HAP-1 (cell line): ENCODE data around the gene CYLD.

ENCODE experiments used
- DNase-seq, 2 experiments: peaks; one replicate each; pipeline ENCODE4 v3.0.0-alpha.2; 2016 to 2020; ENCODE audit warnings: low spot score in 2 of 2
- H3K27me3 ChIP-seq: fragments of 250-450 bp; sonication (Bioruptor Pico); 2 replicates; pipeline ENCODE4 v1.5.1; 2020; ENCODE audit warnings: low read depth, mild to moderate bottlenecking, moderate library complexity
- H3K36me3 ChIP-seq: fragments of 250-450 bp; sonication (Bioruptor Pico); replicated peaks from 2 replicates; pipeline ENCODE4 v1.5.1; 2020; ENCODE audit warnings: mild to moderate bottlenecking
- H3K4me1 ChIP-seq: fragments of 250-450 bp; sonication (Bioruptor Pico); 2 replicates; pipeline ENCODE4 v1.5.1; 2020; ENCODE audit warnings: mild to moderate bottlenecking
- H3K4me3 ChIP-seq: fragments of 250-450 bp; sonication (Bioruptor Pico); 2 replicates; pipeline ENCODE4 v1.5.1; 2020; ENCODE audit warnings: mild to moderate bottlenecking, moderate library complexity
- H3K9me3 ChIP-seq: fragments of 250-450 bp; sonication (Bioruptor Pico); 2 replicates; pipeline ENCODE4 v1.5.1; 2020; ENCODE audit warnings: mild to moderate bottlenecking, moderate library complexity
- in situ Hi-C: fragments of 300-500 bp; cut with MboI; formaldehyde crosslinking; loops from 3 replicates; pipeline ENCODE4 v1.14.3; 2020; ENCODE audit warnings: low sequenced_read_pairs, inconsistent platforms, mixed read lengths

The CYLD gene

GRCh38 chr16:50800074-50800473 lies 58.2 kb downstream of the CYLD start:
- Histone ChIP-seq H3K4me1 (no peaks in the 10 kb centered on the region), H3K9me3 (no peaks in the 10 kb centered on the region), H3K27me3 (no peaks in the 10 kb centered on the region), H3K4me3 (no peak overlapping the region), H3K36me3 (no peaks in the 10 kb centered on the region)
- no peak for DNase-seq
- in situ Hi-C loops = loop anchor here (10.0 to 25.0 kb wide), 2 partner anchors 135 to 438 kb away; partner anchors contain the start of gene BRD7

DNA sequence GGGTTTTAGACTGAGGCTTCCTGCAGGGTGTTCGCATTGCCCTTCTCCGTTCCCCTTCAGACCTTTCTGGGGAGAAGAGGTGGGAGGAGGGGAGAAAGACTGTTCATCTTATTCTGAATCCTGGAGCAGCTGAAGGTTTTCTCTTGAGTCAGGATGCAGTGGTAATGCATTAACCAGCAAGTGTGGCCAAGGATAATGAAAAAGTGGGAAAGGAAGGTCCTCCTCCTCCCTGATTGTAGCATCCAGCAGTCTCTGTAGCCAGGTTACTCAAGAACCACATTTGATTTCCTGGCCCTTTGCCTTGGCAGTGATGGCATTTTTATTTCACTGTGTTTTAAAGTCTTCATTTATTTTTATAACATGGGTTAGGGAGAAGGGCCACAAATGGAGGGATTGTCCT lies 59.1 kb downstream of the CYLD start:
- H3K27me3 ChIP-seq = no peaks in the 10 kb centered on the region
- H3K4me1 ChIP-seq = peaks cover 2% of the 10 kb centered on the region; the same call in 1 of the 2 replicates
- no peak overlapping the region for H3K4me3 ChIP-seq
- no peaks in the 10 kb centered on the region for H3K36me3 ChIP-seq
- in situ Hi-C loops = loop anchor here (10.0 to 25.0 kb wide), 2 partner anchors 136 to 439 kb away; partner anchors contain the start of gene BRD7
- H3K9me3 ChIP-seq = no peaks in the 10 kb centered on the region
- no peak for DNase-seq

GRCh38 chr16:50802000-50802399 lies 60.1 kb downstream of the CYLD start:
- Histone ChIP-seq H3K9me3 (no peaks in the 10 kb centered on the region), H3K27me3 (no peaks in the 10 kb centered on the region), H3K4me1 (peaks cover 3% of the 10 kb centered on the region), H3K4me3 (no peak overlapping the region), H3K36me3 (no peaks in the 10 kb centered on the region)
- in situ Hi-C loops = loop anchor here (10.0 to 25.0 kb wide), 2 partner anchors 137 to 440 kb away; partner anchors contain the start of gene BRD7
- no peak for DNase-seq

- H3K4me3 ChIP-seq = no peak overlapping the region
- in situ Hi-C loops = loop anchor here (10.0 to 25.0 kb wide), 2 partner anchors 138 to 441 kb away; partner anchors contain the start of gene BRD7
Observed at GRCh38 chr16:50802961-50803360, 61.1 kb downstream of the CYLD start.

GRCh38 chr16:50804290-50804907 lies 62.5 kb downstream of the CYLD start:
- in situ Hi-C loops = loop anchor here (10.0 to 25.0 kb wide), 2 partner anchors 140 to 442 kb away; partner anchors contain the start of gene BRD7
- peaks cover 3% of the 10 kb centered on the region for H3K4me1 ChIP-seq
- H3K36me3 ChIP-seq = no peaks in the 10 kb centered on the region
- no peaks in the 10 kb centered on the region for H3K9me3 ChIP-seq
- DNase-seq = no peak
- H3K4me3 ChIP-seq = no peak overlapping the region
- H3K27me3 ChIP-seq = no peaks in the 10 kb centered on the region

More at GRCh38 chr16:50802961-50803360, 61.1 kb downstream of the CYLD start:
- Histone ChIP-seq H3K9me3 (no peaks in the 10 kb centered on the region), H3K4me1 (peaks cover 3% of the 10 kb centered on the region), H3K27me3 (no peaks in the 10 kb centered on the region), H3K36me3 (no peaks in the 10 kb centered on the region)
- DNase-seq = no peak

DNA sequence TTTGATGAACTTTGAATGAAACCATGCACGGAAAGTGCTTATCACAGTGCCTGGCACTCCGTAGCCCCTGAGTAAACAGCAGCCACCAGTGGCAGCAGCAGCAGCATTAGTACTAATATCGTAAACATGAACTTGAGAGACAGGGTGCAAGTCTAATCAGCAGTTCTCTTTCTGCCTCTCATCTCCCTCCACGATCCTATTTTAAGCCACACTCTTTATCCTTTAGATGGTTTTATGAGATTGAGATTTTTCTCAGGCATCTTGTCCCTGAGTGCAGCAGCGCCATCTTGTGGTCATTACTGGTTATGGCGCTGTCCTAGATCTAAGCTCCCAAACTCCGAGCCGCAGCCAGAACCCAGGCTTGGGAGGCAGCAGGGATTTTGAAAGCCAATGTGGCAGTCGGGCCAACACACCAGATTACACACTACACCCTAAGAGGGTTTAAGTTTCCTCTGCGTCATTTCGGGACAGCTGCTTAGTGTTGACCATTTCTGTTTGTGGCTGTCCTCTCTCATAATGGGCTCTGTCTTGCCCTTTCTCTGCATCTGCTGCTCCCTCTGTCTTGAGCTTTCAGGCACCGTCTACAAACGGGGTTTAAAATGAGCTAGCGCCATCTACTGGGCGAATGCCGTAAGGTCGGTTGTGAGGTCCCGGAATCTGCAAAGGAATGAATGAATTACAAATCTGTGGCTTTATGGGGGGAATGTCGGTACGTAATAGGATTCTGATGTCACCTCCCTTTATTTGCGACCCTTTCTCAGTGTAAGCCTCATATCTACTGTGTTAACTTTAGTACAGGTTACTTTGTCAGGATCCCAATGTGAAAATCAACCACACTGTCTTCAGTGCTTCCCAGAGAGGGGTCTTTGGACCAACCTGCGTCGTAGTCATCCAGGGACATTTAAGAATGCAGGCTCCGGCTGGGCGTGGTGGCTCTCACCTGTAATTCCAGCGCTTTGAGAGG lies 64.5 kb downstream of the CYLD start:
- Histone ChIP-seq H3K4me3 (peak overlapping the region; percentile 21), H3K9me3 (no peaks in the 10 kb centered on the region), H3K36me3 (no peaks in the 10 kb centered on the region), H3K4me1 (peaks cover 3% of the 10 kb centered on the region), H3K27me3 (no peaks in the 10 kb centered on the region)
- in situ Hi-C loops = loop anchor here (10.0 to 25.0 kb wide), 2 partner anchors 142 to 444 kb away; partner anchors contain the start of gene BRD7
- peak; percentile 83 to 88 for DNase-seq

DNA sequence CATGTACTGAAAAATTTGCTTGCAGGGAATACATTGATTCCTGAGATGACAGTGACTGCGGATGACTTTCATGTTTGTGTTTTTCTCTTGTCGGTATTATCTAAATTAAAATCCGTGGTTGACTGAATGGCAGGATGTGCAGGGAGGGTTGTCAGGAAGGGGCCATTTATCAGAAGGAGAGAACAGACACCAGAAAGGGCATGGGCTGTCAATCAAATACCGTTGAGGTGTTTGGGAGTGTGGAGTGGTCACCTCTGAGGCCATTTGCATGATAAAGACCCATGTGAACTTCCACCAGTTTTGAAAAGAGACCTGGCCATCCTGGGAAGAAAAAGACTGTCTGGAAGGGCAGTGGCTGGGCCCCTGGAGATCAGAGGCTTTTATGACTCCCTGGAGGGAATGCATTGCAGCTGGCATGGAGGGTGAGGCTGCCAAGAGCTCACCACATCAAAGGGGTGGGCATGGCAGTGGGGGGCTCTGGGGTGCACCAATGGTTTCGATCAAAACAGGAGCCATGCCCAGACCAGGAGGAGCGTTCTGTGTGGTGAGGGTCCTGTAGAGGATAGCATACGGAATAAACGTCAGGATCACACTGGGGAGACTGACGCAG lies 67.1 kb downstream of the CYLD start:
- no peaks in the 10 kb centered on the region for H3K36me3 ChIP-seq
- no peak for DNase-seq
- H3K27me3 ChIP-seq = no peaks in the 10 kb centered on the region
- no peak overlapping the region for H3K4me3 ChIP-seq
- in situ Hi-C loops = loop anchor here (10.0 to 25.0 kb wide), 2 partner anchors 144 to 447 kb away; partner anchors contain the start of gene BRD7
- no peaks in the 10 kb centered on the region for H3K9me3 ChIP-seq
- peaks cover 3% of the 10 kb centered on the region for H3K4me1 ChIP-seq

DNA sequence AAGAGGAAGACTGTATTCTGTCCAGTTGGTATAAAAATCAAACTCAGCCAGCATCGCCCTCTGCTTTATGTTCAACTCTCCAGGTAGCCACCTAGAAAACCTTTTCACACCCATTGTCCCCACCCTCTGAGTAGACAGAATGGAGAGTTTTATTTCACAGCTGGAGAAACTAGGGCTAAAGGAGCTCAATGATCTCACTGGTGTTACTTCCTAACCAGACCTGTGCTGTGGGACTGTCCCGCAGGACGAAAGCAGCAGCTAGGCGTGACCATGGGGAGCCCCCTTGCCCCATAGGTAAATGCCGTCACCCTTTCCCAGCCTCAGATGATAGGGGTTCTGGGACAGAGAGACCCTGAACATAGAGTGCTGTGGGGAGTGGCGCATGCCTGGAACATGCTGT lies 67.7 kb downstream of the CYLD start:
- Histone ChIP-seq H3K4me3 (no peak overlapping the region), H3K4me1 (peaks cover 3% of the 10 kb centered on the region), H3K9me3 (no peaks in the 10 kb centered on the region), H3K27me3 (no peaks in the 10 kb centered on the region), H3K36me3 (no peaks in the 10 kb centered on the region)
- in situ Hi-C loops = loop anchor here (10.0 to 25.0 kb wide), 2 partner anchors 145 to 447 kb away; partner anchors contain the start of gene BRD7
- DNase-seq = no peak

- Histone ChIP-seq H3K27me3 (no peaks in the 10 kb centered on the region), H3K4me3 (no peak overlapping the region), H3K36me3 (no peaks in the 10 kb centered on the region), H3K4me1 (peaks cover 3% of the 10 kb centered on the region), H3K9me3 (no peaks in the 10 kb centered on the region)
- no peak for DNase-seq
- in situ Hi-C loops = loop anchor here (25.0 kb wide), 1 partner anchor 448 kb away; the partner anchor contains the start of gene BRD7
Observed at GRCh38 chr16:50810241-50810965, 68.5 kb downstream of the CYLD start.

- in situ Hi-C loops = loop anchor here (25.0 kb wide), 1 partner anchor 450 kb away; the partner anchor contains the start of gene BRD7
- no peak for DNase-seq
- Histone ChIP-seq H3K4me3 (no peak overlapping the region), H3K9me3 (no peaks in the 10 kb centered on the region), H3K36me3 (no peaks in the 10 kb centered on the region), H3K4me1 (no peaks in the 10 kb centered on the region), H3K27me3 (no peaks in the 10 kb centered on the region)
Observed at GRCh38 chr16:50812046-50812445, 70.2 kb downstream of the CYLD start.

DNA sequence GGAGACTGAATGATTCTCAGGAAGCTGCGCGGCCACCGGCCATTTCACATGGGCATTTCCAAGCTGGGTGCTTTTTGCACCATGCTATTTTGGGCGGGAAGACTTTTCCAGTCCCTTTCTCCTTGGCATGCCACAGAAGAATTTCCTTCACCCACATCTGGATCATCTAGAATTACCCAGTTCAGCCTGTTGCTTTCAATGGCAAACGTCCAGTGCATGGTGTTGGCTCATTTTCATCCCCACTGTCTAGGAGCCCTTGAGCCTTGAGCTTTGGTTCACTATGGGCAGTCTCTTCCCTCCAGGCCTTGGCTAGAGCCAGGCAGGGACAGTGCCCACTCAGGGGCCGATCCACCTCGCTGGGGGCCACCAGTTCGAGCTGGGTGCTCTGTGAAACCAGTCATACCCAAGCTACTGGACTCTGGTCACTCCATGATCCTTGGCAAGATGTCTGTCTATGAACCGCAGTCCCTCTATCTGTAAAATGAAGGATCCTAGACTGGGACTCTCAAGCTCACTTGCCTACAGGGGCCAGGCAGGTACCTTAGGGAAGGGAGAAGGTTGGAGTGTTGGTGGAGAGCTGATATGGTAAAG lies 71.1 kb downstream of the CYLD start:
- no peaks in the 10 kb centered on the region for H3K27me3 ChIP-seq
- no peaks in the 10 kb centered on the region for H3K9me3 ChIP-seq
- no peak for DNase-seq
- no peaks in the 10 kb centered on the region for H3K36me3 ChIP-seq
- in situ Hi-C loops = loop anchor here (25.0 kb wide), 1 partner anchor 451 kb away; the partner anchor contains the start of gene BRD7
- no peaks in the 10 kb centered on the region for H3K4me1 ChIP-seq
- no peak overlapping the region for H3K4me3 ChIP-seq

DNA sequence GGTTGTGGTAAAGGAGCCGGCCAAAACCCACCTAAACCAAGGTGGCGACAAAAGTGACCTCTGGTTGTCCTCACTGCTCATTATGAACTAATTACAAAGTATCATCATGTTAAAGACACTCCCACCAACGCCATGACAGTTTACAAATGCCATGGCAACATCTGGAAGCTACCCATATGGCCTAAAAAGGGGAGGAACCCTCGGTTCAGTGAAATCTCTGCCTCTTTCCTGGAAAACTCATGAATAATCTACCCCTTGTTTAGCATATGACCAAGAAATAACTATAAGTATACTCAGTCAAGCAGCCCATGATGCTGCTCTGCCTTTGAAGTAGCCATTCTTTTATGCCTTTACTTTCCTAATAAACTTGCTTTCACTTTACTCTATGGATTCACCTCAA lies 72.2 kb downstream of the CYLD start:
- no peaks in the 10 kb centered on the region for H3K4me1 ChIP-seq
- no peaks in the 10 kb centered on the region for H3K36me3 ChIP-seq
- no peaks in the 10 kb centered on the region for H3K27me3 ChIP-seq
- no peak for DNase-seq
- no peak overlapping the region for H3K4me3 ChIP-seq
- in situ Hi-C loops = loop anchor here (25.0 kb wide), 1 partner anchor 452 kb away; the partner anchor contains the start of gene BRD7
- H3K9me3 ChIP-seq = no peaks in the 10 kb centered on the region
